ENCODE data around the gene PCMTD2. TPM values are rescaled to one million over a fixed set of nuclear protein-coding genes. Genes with fewer than 3 reads are reported as not detected.

Gene PCMTD2
- total and polyA plus RNA-seq, 2 of the 13 experiments (the other 11 are each of a cell fraction or from before 2014, with no cell fraction given) = 47.0 to 76.9 TPM

GRCh38 chr20:64238115-64238825 is 17.3 kb upstream of the PCMTD2 start (continued):
- TF ChIP-seq PAXIP1 (CRISPR knock-in tag; conservative IDR thresholded peaks at IDR 0.05) = peak; percentile 93
- no peak for TF ChIP-seq POGK (CRISPR knock-in tag; conservative IDR thresholded peaks at IDR 0.05)
- 0 out of 2 replicates have a peak, but pooled peaks have one; percentile 41 for TF ChIP-seq ZNF564 (CRISPR knock-in tag; IDR thresholded peaks at IDR 0.05)
- peak; percentile 60; the same call in 1 of the 2 replicates for TF ChIP-seq ZNF800 (CRISPR knock-in tag; IDR thresholded peaks at IDR 0.05)
- peak; percentile 58 for TF ChIP-seq MIXL1 (CRISPR knock-in tag; IDR thresholded peaks at IDR 0.05)
- 0 out of 2 replicates have a peak, but pooled peaks have one; percentile 41 for TF ChIP-seq BCL3 (CRISPR knock-in tag; IDR thresholded peaks at IDR 0.05)
- no peak for TF ChIP-seq ATF7-NPFF (CRISPR knock-in tag; IDR thresholded peaks at IDR 0.05; ENCODE audit: low read depth)
- 0 out of 2 replicates have a peak, but pooled peaks have one; percentile 74 for TF ChIP-seq ZNF510 (CRISPR knock-in tag; IDR thresholded peaks at IDR 0.05; ENCODE audit: low read depth)
- no peak; the same call in 1 of the 2 replicates for TF ChIP-seq ZBTB38 (CRISPR knock-in tag; IDR thresholded peaks at IDR 0.05)
- TF ChIP-seq ZNF414 (CRISPR knock-in tag; IDR thresholded peaks at IDR 0.05) = peak; percentile 71; the same call in 1 of the 2 replicates
- TF ChIP-seq SNAI1 (CRISPR knock-in tag; IDR thresholded peaks at IDR 0.05; ENCODE audit: borderline replicate concordance) = no peak
- TF ChIP-seq NFRKB (IDR thresholded peaks at IDR 0.05) = no peak
- no peak for TF ChIP-seq GTF2F1 (IDR thresholded peaks at IDR 0.05; ENCODE audit: low read length)
- TF ChIP-seq CTCF (CRISPR knock-in tag; IDR thresholded peaks at IDR 0.05) = peak; percentile 27; the same call in 1 of the 2 replicates
- peak; percentile 36; the same call in 1 of the 2 replicates for TF ChIP-seq ZBTB20 (CRISPR knock-in tag; IDR thresholded peaks at IDR 0.05; ENCODE audit: borderline replicate concordance, low read depth)
